Stimulated activated CD4-positive, alpha-beta T cell treated with anti-CD3 and anti-CD28 coated beads, Interleukin-2, amount 100 ng/mL, for 4 hours (primary cell): ENCODE results near the gene MARVELD3.
"Not testable (repeated sequence)": the region's sequence is repeated elsewhere in the genome, so short reads cannot be mapped to it uniquely, and the experiment has no call there.

Experiments used
- DNase-seq: peaks from one replicate; pipeline ENCODE4 v3.0.0-alpha.2; 2020; ENCODE audit warnings: low read depth

Gene MARVELD3

GRCh38 chr16:71626018-71626857, at the start of gene MARVELD3:
Gene MARVELD3, plus strand, starts transcription at chr16:71626184. Its CDS starts 46 bp downstream, at chr16:71626230.
- no peak for DNase-seq

- no peak for DNase-seq
Observed at GRCh38 chr16:71576971-71577370, 49.0 kb upstream of the MARVELD3 start, which contains the start of gene TAT. Gene TAT, minus strand, starts transcription at chr16:71577092. Its CDS starts 677 bp downstream, at chr16:71576415.

GRCh38 chr16:71582553-71582848, 43.5 kb upstream of the MARVELD3 start:
- not testable (repeated sequence) for DNase-seq

GRCh38 chr16:71584543-71585317, 41.3 kb upstream of the MARVELD3 start:
- no peak for DNase-seq

GRCh38 chr16:71585318-71585703, 40.7 kb upstream of the MARVELD3 start:
- no peak for DNase-seq

- not testable (repeated sequence) for DNase-seq
Observed at GRCh38 chr16:71589334-71589733, 36.6 kb upstream of the MARVELD3 start.

- not testable (repeated sequence) for DNase-seq
Observed at GRCh38 chr16:71590071-71590470, 35.9 kb upstream of the MARVELD3 start.

- DNase-seq, result no peak
Observed at GRCh38 chr16:71590584-71590983, 35.4 kb upstream of the MARVELD3 start.

GRCh38 chr16:71591917-71592316, 34.1 kb upstream of the MARVELD3 start:
- DNase-seq, result no peak

GRCh38 chr16:71593048-71593999, 32.7 kb upstream of the MARVELD3 start:
- no peak for DNase-seq

- DNase-seq, result no peak
Observed at GRCh38 chr16:71594000-71594646, 31.9 kb upstream of the MARVELD3 start.

GRCh38 chr16:71595340-71595826, 30.6 kb upstream of the MARVELD3 start:
- not testable (repeated sequence) for DNase-seq

GRCh38 chr16:71598426-71598825, 27.6 kb upstream of the MARVELD3 start:
- not testable (repeated sequence) for DNase-seq

- no peak for DNase-seq
Observed at GRCh38 chr16:71600822-71601221, 25.2 kb upstream of the MARVELD3 start.

- DNase-seq, result no peak
Observed at GRCh38 chr16:71609066-71609465, 16.9 kb upstream of the MARVELD3 start.

GRCh38 chr16:71610447-71610846, 15.5 kb upstream of the MARVELD3 start:
- DNase-seq, result no peak

GRCh38 chr16:71610936-71611871, 14.8 kb upstream of the MARVELD3 start:
- DNase-seq, result peak; percentile 57

- DNase-seq, result not testable (repeated sequence)
Observed at GRCh38 chr16:71614956-71615355, 11.0 kb upstream of the MARVELD3 start.

- no peak for DNase-seq
Observed at GRCh38 chr16:71618429-71618828, 7.6 kb upstream of the MARVELD3 start.

- DNase-seq, result no peak
Observed at GRCh38 chr16:71622088-71622487, 3.9 kb upstream of the MARVELD3 start.
